WTC11 (cell line): ENCODE measurements around the gene ZC3H14. TPM values are rescaled to one million over a fixed set of nuclear protein-coding genes. Genes with fewer than 3 reads are reported as not detected.

Source experiments
- ATAC-seq: fragments of 200-7000 bp; cut with Tn5 transposase; 2 replicates; pipeline ENCODE4 v1.10.0; 2021; ENCODE audit warnings: mild to moderate bottlenecking, moderate library complexity
- CTCF ChIA-PET: fragments of 300-600 bp; sonication (Branson Sonifier 250); formaldehyde crosslinking; loops from one replicate; lab custom pipeline; 2021; ENCODE audit warnings: antibody characterized with exemption; lab: Charles Lee
- POLR2A ChIA-PET: fragments of 350-600 bp; sonication (Branson Sonifier 250); formaldehyde crosslinking; loops from one replicate; lab custom pipeline; 2021; ENCODE audit warnings: antibody characterized with exemption; lab: Charles Lee
- DNase-seq: peaks from one replicate; pipeline ENCODE4 v3.0.0; 2021; ENCODE audit warnings: low spot score
- H3K27ac Mint-ChIP-seq: 2 replicates; pipeline ENCODE4 v1.8.0; 2021; ENCODE audit warnings: mixed read lengths
- H3K27me3 Mint-ChIP-seq: 2 replicates; pipeline ENCODE4 v1.8.0; 2021; ENCODE audit warnings: low read depth, mild to moderate bottlenecking, moderate library complexity, mixed read lengths
- H3K36me3 Mint-ChIP-seq: 2 replicates; pipeline ENCODE4 v1.8.0; 2021; ENCODE audit warnings: mixed read lengths
- H3K4me1 Mint-ChIP-seq: 2 replicates; pipeline ENCODE4 v1.8.0; 2022; ENCODE audit warnings: mixed read lengths
- H3K4me3 Mint-ChIP-seq: 2 replicates; pipeline ENCODE4 v1.8.0; 2021; ENCODE audit warnings: mild to moderate bottlenecking, moderate library complexity, mixed read lengths
- H3K9me3 Mint-ChIP-seq: 2 replicates; pipeline ENCODE4 v1.8.0; 2021; ENCODE audit warnings: mixed read lengths
- AFF4 ChIP-seq: sonication (generic); formaldehyde crosslinking; IDR thresholded peaks from 2 replicates; pipeline ENCODE4 v1.8.1; 2023; ENCODE audit warnings: mild to moderate bottlenecking, missing genetic modification reagents, borderline replicate concordance
- CBFB ChIP-seq: sonication (generic); formaldehyde crosslinking; IDR thresholded peaks from 2 replicates; pipeline ENCODE4 v1.8.1; 2022; ENCODE audit warnings: mild to moderate bottlenecking, low read depth, missing genetic modification reagents
- CDX4 ChIP-seq: fragments of 250-450 bp; sonication (Bioruptor Pico); IDR thresholded peaks from 2 replicates; pipeline ENCODE4 v1.9.0; 2021; ENCODE audit warnings: moderate library complexity, mild to moderate bottlenecking, inconsistent platforms, borderline replicate concordance
- CREM ChIP-seq: sonication (generic); formaldehyde crosslinking; IDR thresholded peaks from 2 replicates; pipeline ENCODE4 v1.8.1; 2022; ENCODE audit warnings: mild to moderate bottlenecking, missing genetic modification reagents, moderate library complexity
- E2F1 ChIP-seq: sonication (generic); formaldehyde crosslinking; IDR thresholded peaks from 2 replicates; pipeline ENCODE4 v1.8.0; 2022; ENCODE audit warnings: mild to moderate bottlenecking, missing genetic modification reagents
- ELF4 ChIP-seq: sonication (generic); formaldehyde crosslinking; IDR thresholded peaks from 2 replicates; pipeline ENCODE4 v1.8.1; 2022; ENCODE audit warnings: low read depth, mild to moderate bottlenecking, moderate library complexity, missing genetic modification reagents
- ETV6 ChIP-seq: sonication (generic); formaldehyde crosslinking; IDR thresholded peaks from 2 replicates; pipeline ENCODE4 v1.8.1; 2022; ENCODE audit warnings: mild to moderate bottlenecking, missing genetic modification reagents
- FOXK1 ChIP-seq: sonication (generic); formaldehyde crosslinking; IDR thresholded peaks from 2 replicates; pipeline ENCODE4 v1.8.0; 2022; ENCODE audit warnings: mild to moderate bottlenecking, moderate library complexity, missing genetic modification reagents
- FOXP1 ChIP-seq: sonication (generic); formaldehyde crosslinking; IDR thresholded peaks from 2 replicates; pipeline ENCODE4 v1.8.0; 2022; ENCODE audit warnings: missing genetic modification reagents, mild to moderate bottlenecking, moderate library complexity, borderline replicate concordance
- GRHL2 ChIP-seq: fragments of 250-450 bp; sonication (Bioruptor Pico); IDR thresholded peaks from 2 replicates; pipeline ENCODE4 v1.8.0; 2022; ENCODE audit warnings: mild to moderate bottlenecking, moderate library complexity; ENCODE audit not compliant: insufficient replicate concordance, severe bottlenecking
- IRF2 ChIP-seq: sonication (generic); formaldehyde crosslinking; IDR thresholded peaks from 2 replicates; pipeline ENCODE4 v1.8.0; 2022; ENCODE audit warnings: low read depth, missing genetic modification reagents, borderline replicate concordance
- JUN ChIP-seq: sonication (generic); formaldehyde crosslinking; IDR thresholded peaks from 2 replicates; pipeline ENCODE4 v1.8.0; 2023; ENCODE audit warnings: mild to moderate bottlenecking, missing genetic modification reagents
- MAX ChIP-seq: sonication (generic); formaldehyde crosslinking; IDR thresholded peaks from 2 replicates; pipeline ENCODE4 v1.8.0; 2022; ENCODE audit warnings: mild to moderate bottlenecking, missing genetic modification reagents
- MLX ChIP-seq: sonication (generic); formaldehyde crosslinking; IDR thresholded peaks from 2 replicates; pipeline ENCODE4 v1.8.1; 2023; ENCODE audit warnings: mild to moderate bottlenecking, missing genetic modification reagents, moderate library complexity
- MXD4 ChIP-seq: fragments of 250-450 bp; sonication (Bioruptor Pico); IDR thresholded peaks from 2 replicates; pipeline ENCODE4 v1.8.0; 2021; ENCODE audit warnings: mild to moderate bottlenecking, moderate library complexity, borderline replicate concordance
- NR3C1 ChIP-seq: sonication (generic); formaldehyde crosslinking; conservative IDR thresholded peaks from 2 replicates; pipeline ENCODE4 v1.8.1; 2023; ENCODE audit warnings: low read depth, mild to moderate bottlenecking, missing genetic modification reagents
- PRRX2 ChIP-seq: fragments of 250-450 bp; sonication (Bioruptor Pico); IDR thresholded peaks from 2 replicates; pipeline ENCODE4 v1.8.0; 2021; ENCODE audit warnings: mild to moderate bottlenecking
- RORB ChIP-seq: fragments of 250-450 bp; sonication (Bioruptor Pico); IDR thresholded peaks from 2 replicates; pipeline ENCODE4 v1.9.0; 2021; ENCODE audit warnings: mild to moderate bottlenecking
- TEAD4 ChIP-seq: sonication (generic); formaldehyde crosslinking; IDR thresholded peaks from 2 replicates; pipeline ENCODE4 v1.8.0; 2022; ENCODE audit warnings: mild to moderate bottlenecking, missing genetic modification reagents
- USF1 ChIP-seq: sonication (generic); formaldehyde crosslinking; IDR thresholded peaks from 2 replicates; pipeline ENCODE4 v1.8.0; 2022; ENCODE audit warnings: mild to moderate bottlenecking, missing genetic modification reagents
- ZBTB21 ChIP-seq: sonication (generic); formaldehyde crosslinking; IDR thresholded peaks from 2 replicates; pipeline ENCODE4 v1.8.1; 2023; ENCODE audit warnings: mild to moderate bottlenecking, missing genetic modification reagents, borderline replicate concordance
- ZNF281 ChIP-seq: sonication (generic); formaldehyde crosslinking; IDR thresholded peaks from 2 replicates; pipeline ENCODE4 v1.8.0; 2023; ENCODE audit warnings: mild to moderate bottlenecking, missing genetic modification reagents
- ZNF416 ChIP-seq: fragments of 250-450 bp; sonication (Bioruptor Pico); IDR thresholded peaks from 2 replicates; pipeline ENCODE4 v1.9.0; 2021; ENCODE audit warnings: mild to moderate bottlenecking, inconsistent platforms
- ZNF512 ChIP-seq: sonication (generic); formaldehyde crosslinking; IDR thresholded peaks from 2 replicates; pipeline ENCODE4 v1.8.1; 2022; ENCODE audit warnings: missing genetic modification reagents, borderline replicate concordance
- total RNA-seq: library from RNA; stranded (reverse); gene quantifications from 3 replicates; pipeline ENCODE4 v1.2.3, GENCODE V29; 2021

Gene ZC3H14
- total RNA-seq, 1 experiment from 2014 or later: 64.9 TPM

- Mint-ChIP-seq H3K4me3 (no peak overlapping the region), H3K4me1 (no peaks in the 10 kb centered on the region), H3K27me3 (no peaks in the 10 kb centered on the region), H3K9me3 (peaks cover under 1% of the 10 kb centered on the region; the same call in 1 of the 2 replicates), H3K27ac (no peak overlapping the region), H3K36me3 (peaks cover 8% of the 10 kb centered on the region)
- no peak for TF ChIP-seq E2F1 (CRISPR knock-in tag)
- no peak for TF ChIP-seq ETV6 (CRISPR knock-in tag)
- no peak for TF ChIP-seq MXD4 (CRISPR knock-in tag)
- TF ChIP-seq NR3C1 (CRISPR knock-in tag): no peak
- no peak for TF ChIP-seq MLX (CRISPR knock-in tag)
- TF ChIP-seq ELF4: no peak
- TF ChIP-seq JUN: no peak
- no peak for TF ChIP-seq CREM (CRISPR knock-in tag)
- ChIA-PET CTCF (no interaction called here), POLR2A (no interaction called here)
- DNase-seq (no peak), ATAC-seq (no peak)
These were observed 27.0 kb upstream of the ZC3H14 start for GRCh38 chr14:88535813-88536212.

GRCh38 chr14:88541324-88541723 lies 21.5 kb upstream of the ZC3H14 start:
- H3K4me1 Mint-ChIP-seq: no peaks in the 10 kb centered on the region
- TF ChIP-seq USF1 (CRISPR knock-in tag) (no peak), PRRX2 (CRISPR knock-in tag) (no peak), CBFB (CRISPR knock-in tag) (no peak), CDX4 (CRISPR knock-in tag) (no peak), FOXP1 (CRISPR knock-in tag) (no peak), RORB (CRISPR knock-in tag) (no peak), TEAD4 (CRISPR knock-in tag) (no peak), FOXK1 (CRISPR knock-in tag) (no peak), AFF4 (CRISPR knock-in tag) (no peak), ZNF416 (CRISPR knock-in tag) (no peak), IRF2 (CRISPR knock-in tag) (no peak), ZNF512 (CRISPR knock-in tag) (no peak), MAX (CRISPR knock-in tag) (no peak), ZNF281 (CRISPR knock-in tag) (no peak), GRHL2 (no peak), ZBTB21 (CRISPR knock-in tag) (no peak)
- TF ChIP-seq, all 79 proteins: peak for 0
- no peak for ATAC-seq
- POLR2A ChIA-PET: no interaction called here
- CTCF ChIA-PET: no interaction called here
- H3K9me3 Mint-ChIP-seq: no peaks in the 10 kb centered on the region
- DNase-seq: no peak
- no peaks in the 10 kb centered on the region for H3K36me3 Mint-ChIP-seq
- H3K27ac Mint-ChIP-seq: no peak overlapping the region
- no peaks in the 10 kb centered on the region for H3K27me3 Mint-ChIP-seq
- no peak overlapping the region for H3K4me3 Mint-ChIP-seq
